Gastroesophageal sphincter (tissue), 4 donors: Measurements from ENCODE around the gene STK40. TPM values are rescaled to one million over a fixed set of nuclear protein-coding genes. Genes with fewer than 3 reads are reported as not detected.

ENCODE experiments used
- ATAC-seq: fragments of 150-250 bp; one replicate; pipeline ENCODE4 v1.9.1; 2016; ENCODE audit warnings: mild to moderate bottlenecking, moderate library complexity
- H3K27ac ChIP-seq, 4 donors: fragments of 200-600 bp; sonication (generic) in 3 of 4; 1 replicate in 3 of 4; 2 replicates in 1 of 4; pipeline ENCODE4 v1.5.1; 2016 to 2019
- H3K27me3 ChIP-seq: fragments of 200-600 bp; sonication (generic); one replicate; pipeline ENCODE4 v1.5.1; 2019
- H3K36me3 ChIP-seq, 2 donors: fragments of 200-600 bp; sonication (generic); one replicate each; pipeline ENCODE4 v1.5.1; 2019; ENCODE audit warnings: control low read depth in 1 of 2
- H3K4me1 ChIP-seq, 3 donors: fragments of 200-600 bp; sonication (generic); 1 replicate in 2 of 3; 2 replicates in 1 of 3; pipeline ENCODE4 v1.5.1; 2016 to 2019; ENCODE audit warnings: control low read depth in 2 of 3
- H3K4me3 ChIP-seq, 2 donors: fragments of 200-600 bp; sonication (generic); one replicate each; pipeline ENCODE4 v1.5.1; 2019; ENCODE audit warnings: mild to moderate bottlenecking in 1 of 2, moderate library complexity in 1 of 2
- H3K9me3 ChIP-seq, 3 donors: fragments of 200-600 bp; sonication (generic); one replicate each; pipeline ENCODE4 v1.5.1; 2017 to 2019; ENCODE audit warnings: control low read depth in 2 of 3
- CTCF ChIP-seq, 4 experiments: fragments of 200-600 bp in 2 of 4; fragments of 450-650 bp in 2 of 4; sonication (generic) in 1 of 4; IDR thresholded peaks; one replicate each; pipeline ENCODE4 v1.5.1; 2017 to 2019; ENCODE audit warnings: antibody characterized with exemption in 4 of 4, mild to moderate bottlenecking in 2 of 4, moderate library complexity in 2 of 4
- EP300 ChIP-seq: sonication (generic); formaldehyde crosslinking; IDR thresholded peaks from one replicate; pipeline ENCODE4 v1.6.1; 2017; ENCODE audit warnings: antibody characterized with exemption, mild to moderate bottlenecking
- POLR2A ChIP-seq, 2 donors: fragments of 450-650 bp; IDR thresholded peaks; one replicate each; pipeline ENCODE4 v1.6.1; 2017; ENCODE audit warnings: antibody characterized with exemption in 2 of 2, mild to moderate bottlenecking in 2 of 2, moderate library complexity in 1 of 2
- POLR2AphosphoS5 ChIP-seq: sonication (generic); formaldehyde crosslinking; IDR thresholded peaks from one replicate; pipeline ENCODE4 v1.6.1; 2017; ENCODE audit warnings: antibody characterized with exemption
- WGBS, 2 donors: methylation state at CpG; one replicate each; pipeline ENCODE4 v1.1.5; 2018; ENCODE audit warnings: low coverage in 1 of 2; 5-methylcytosine and 5-hydroxymethylcytosine counted together
- total RNA-seq, 4 donors: library from RNA; depleted of rRNA; stranded (reverse); fragments of >200 nt; gene quantifications; one replicate each; pipeline ENCODE4 v1.1.0, GENCODE V29; 2016

Gene STK40
- total RNA-seq, 4 donors from 2014 or later = 39.2 to 127 (median 68.6) TPM

GRCh38 chr1:36417931-36418330 is 32.2 kb upstream of the STK40 start:
- Histone ChIP-seq H3K36me3 (peaks cover 0 to 36% of the 10 kb centered on the region in 2 donors), H3K4me3 (no peak overlapping the region), H3K4me1 (peaks cover 0 to 15% (median 4%) of the 10 kb centered on the region in 3 donors), H3K27me3 (no peaks in the 10 kb centered on the region), H3K9me3 (no peaks in the 10 kb centered on the region), H3K27ac (no peak overlapping the region)
- 69 to 87% methylated on average over 1 to 3 of the region's 9 CpGs for WGBS, 2 donors
- no peak for TF ChIP-seq EP300
- ATAC-seq = no peak

DNA sequence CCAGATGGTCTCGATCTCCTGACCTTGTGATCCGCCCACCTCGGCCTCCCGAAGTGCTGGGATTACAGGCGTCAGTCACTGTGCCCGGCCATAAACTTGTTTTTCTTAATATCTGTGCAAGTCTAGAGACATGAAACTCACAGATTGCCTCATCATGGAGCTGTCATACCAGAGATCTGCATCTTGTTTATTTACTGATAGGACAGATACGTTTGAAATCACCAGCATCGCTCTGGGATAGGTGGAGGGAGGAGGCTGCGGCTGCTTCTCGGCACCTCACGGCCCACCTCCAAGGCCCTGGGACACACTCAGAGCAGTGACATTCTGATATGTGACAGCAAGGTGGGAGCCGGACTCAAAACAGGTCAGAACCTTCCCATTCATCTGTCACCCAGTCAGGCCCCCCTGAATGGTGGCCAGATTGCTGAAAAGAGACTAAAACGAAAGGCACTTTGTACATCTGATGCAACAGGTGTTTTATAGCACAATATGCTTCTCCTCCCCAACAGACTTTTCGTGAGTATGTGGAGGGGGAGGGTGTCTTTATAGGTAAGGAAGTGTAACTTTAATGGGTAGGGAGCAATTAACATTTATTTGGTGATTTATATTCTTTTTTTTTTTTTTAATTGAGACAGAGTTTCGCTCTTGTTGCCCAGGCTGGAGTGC is 30.1 kb upstream of the STK40 start:
- Histone ChIP-seq H3K4me1 (peaks cover 0 to 11% (median 4%) of the 10 kb centered on the region in 3 donors), H3K27me3 (no peaks in the 10 kb centered on the region), H3K4me3 (no peak overlapping the region), H3K36me3 (peaks cover 0 to 16% of the 10 kb centered on the region in 2 donors), H3K9me3 (no peaks in the 10 kb centered on the region), H3K27ac (no peak overlapping the region)
- no peak for TF ChIP-seq POLR2A (IDR thresholded peaks at IDR 0.05)
- no peak for TF ChIP-seq CTCF (IDR thresholded peaks at IDR 0.05)
- no peak for TF ChIP-seq POLR2AphosphoS5
- TF ChIP-seq EP300 = no peak
- 81 to 82% methylated on average over 2 to 12 of the region's 15 CpGs for WGBS, 2 donors
- no peak for ATAC-seq

DNA sequence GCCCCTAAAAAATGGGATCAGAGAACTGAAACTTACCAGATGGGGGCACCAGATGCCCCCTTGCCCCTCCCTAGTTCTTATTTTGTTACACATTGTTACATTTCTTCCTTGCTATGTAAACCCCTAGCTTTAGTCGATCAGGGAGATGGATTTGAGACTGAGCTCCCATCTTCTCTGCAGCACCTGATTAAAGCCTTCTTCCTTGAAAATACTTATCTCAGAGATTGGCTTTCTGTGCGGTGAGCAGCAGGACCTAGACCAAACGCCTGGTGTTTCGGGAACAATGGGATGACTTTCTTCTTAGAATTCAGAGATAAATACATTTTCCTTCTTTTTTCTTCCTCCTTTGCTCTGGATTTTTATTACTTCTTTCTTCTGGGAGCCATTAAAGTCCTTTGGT is 28.7 kb upstream of the STK40 start:
- WGBS, 2 donors = 73% methylated on average over 4 of the region's 4 CpGs; no CpG with 5 or more reads in 1 of the 2 donors
- Histone ChIP-seq H3K36me3 (peaks cover 0 to 16% of the 10 kb centered on the region in 2 donors), H3K4me1 (no peaks in the 10 kb centered on the region), H3K27me3 (no peaks in the 10 kb centered on the region), H3K9me3 (no peaks in the 10 kb centered on the region), H3K27ac (no peak overlapping the region), H3K4me3 (no peak overlapping the region)
- TF ChIP-seq CTCF (IDR thresholded peaks at IDR 0.05) = no peak
- no peak for TF ChIP-seq EP300
- TF ChIP-seq POLR2AphosphoS5 = no peak
- no peak for TF ChIP-seq POLR2A (IDR thresholded peaks at IDR 0.05)
- no peak for ATAC-seq

GRCh38 chr1:36411674-36412648 is 26.2 kb upstream of the STK40 start:
- Histone ChIP-seq H3K27ac (no peak overlapping the region), H3K9me3 (no peaks in the 10 kb centered on the region), H3K36me3 (peaks cover 0 to 4% of the 10 kb centered on the region in 2 donors), H3K4me3 (no peak overlapping the region), H3K4me1 (no peaks in the 10 kb centered on the region), H3K27me3 (no peaks in the 10 kb centered on the region)
- ATAC-seq = no peak
- 56% methylated on average over 8 of the region's 11 CpGs for WGBS, 2 donors
- TF ChIP-seq CTCF (IDR thresholded peaks at IDR 0.05) (no peak), POLR2AphosphoS5 (no peak), EP300 (no peak), POLR2A (IDR thresholded peaks at IDR 0.05) (no peak)

DNA sequence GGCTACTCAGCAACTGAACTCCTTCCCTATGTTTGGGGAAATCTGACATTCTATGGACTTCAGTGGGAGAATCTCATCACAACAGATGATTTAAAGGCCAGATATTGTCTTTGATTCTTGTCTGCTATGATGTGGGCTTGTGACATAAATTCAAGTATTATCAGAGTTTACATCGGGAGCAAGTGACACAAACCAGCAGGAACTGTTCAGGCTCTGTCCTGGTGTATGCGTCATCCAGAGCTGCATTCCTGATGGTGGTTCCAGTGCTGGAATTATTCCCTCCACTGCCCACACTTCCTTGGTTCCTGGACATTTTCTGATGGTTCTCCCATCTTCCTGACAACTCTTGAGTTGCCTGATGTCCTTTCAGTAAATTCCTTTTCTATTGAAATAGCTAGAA is 22.8 kb upstream of the STK40 start:
- ATAC-seq = no peak
- no peak for TF ChIP-seq POLR2A (IDR thresholded peaks at IDR 0.05)
- no peak for TF ChIP-seq EP300
- TF ChIP-seq CTCF (IDR thresholded peaks at IDR 0.05) = no peak
- no peak for TF ChIP-seq POLR2AphosphoS5
- Histone ChIP-seq H3K27ac (no peak overlapping the region), H3K9me3 (no peaks in the 10 kb centered on the region), H3K4me3 (no peak overlapping the region), H3K27me3 (no peaks in the 10 kb centered on the region), H3K4me1 (no peaks in the 10 kb centered on the region), H3K36me3 (no peaks in the 10 kb centered on the region)
- 54 to 84% methylated on average over 2 of the region's 2 CpGs for WGBS, 2 donors
